K562 (cell line): ENCODE results near the gene EIF1. TPM values are rescaled to one million over a fixed set of nuclear protein-coding genes. Genes with fewer than 3 reads are reported as not detected.
A peak's percentile ranks its signal among the peaks of the same experiment; 100 is the strongest.

ENCODE experiments used
- FOXK2 ChIP-seq, 2 experiments: fragments of 450-650 bp; IDR thresholded peaks in 1 of 2; conservative IDR thresholded peaks in 1 of 2; 2 replicates each; pipeline ENCODE4 v1.6.1; 2016; ENCODE audit warnings: low read depth in 2 of 2, mild to moderate bottlenecking in 1 of 2
- MCM5 ChIP-seq: fragments of 450-650 bp; IDR thresholded peaks from 2 replicates; pipeline ENCODE4 v1.6.1; 2016; ENCODE audit warnings: low read depth
- NELFE ChIP-seq: IDR thresholded peaks from 2 replicates; pipeline ENCODE4 v1.6.1; 2011; ENCODE audit warnings: mild to moderate bottlenecking; ENCODE audit not compliant: insufficient read depth, insufficient read length
- SAP30 ChIP-seq: fragments of 200-600 bp; sonication (generic); IDR thresholded peaks from 2 replicates; pipeline ENCODE4 v1.6.1; 2012; ENCODE audit warnings: borderline replicate concordance, low read depth, mild to moderate bottlenecking, moderate library complexity, low read length, control low read depth, inconsistent platforms; ENCODE audit not compliant: insufficient read depth, poor library complexity, severe bottlenecking
- ZNF143 ChIP-seq: sonication (generic); formaldehyde crosslinking; IDR thresholded peaks from 2 replicates; pipeline ENCODE4 v1.9.0; 2022; ENCODE audit warnings: mild to moderate bottlenecking, missing genetic modification reagents
- ZNF212 ChIP-seq: fragments of 450-650 bp; formaldehyde crosslinking; IDR thresholded peaks from 2 replicates; pipeline ENCODE4 v1.4.0; 2020; ENCODE audit warnings: mild to moderate bottlenecking
- polyA plus RNA-seq, 8 experiments: library from polyadenylated mRNA; depleted of rRNA in 4 of 8; stranded (reverse) in 5 of 8; unstranded in 3 of 8; fragments of >200 nt; fragmentation: Nextera tagmentation in 2 of 8; fragmentation: Illumina TruSeq in 1 of 8; extraction: Ambion mirVana in 2 of 8; extraction: Trizol in 1 of 8; gene quantifications; 2 replicates each; pipeline versions ENCODE4 v1.2.1 to v1.2.3, GENCODE V29; 2011 to 2014; ENCODE audit warnings: inconsistent platforms in 1 of 8, missing spikeins in 1 of 8
- total RNA-seq, 7 experiments: library from RNA; depleted of rRNA in 6 of 7; stranded (reverse); fragments of >200 nt in 6 of 7; fragmentation: Illumina TruSeq in 2 of 7; extraction: Trizol in 2 of 7; gene quantifications; 2 replicates each; pipeline versions ENCODE4 v1.2.1 to v1.2.3, GENCODE V29; 2011 to 2021; ENCODE audit warnings: low replicate concordance in 1 of 7
- TF ChIP-seq, protein P1 (sequence below): fragments of 200-400 bp; formaldehyde crosslinking; IDR thresholded peaks from 2 replicates; pipeline ENCODE4 v1.6.1; 2017; ENCODE audit warnings: mild to moderate bottlenecking, low read depth, low read length, moderate library complexity
- TF ChIP-seq, protein P2 (sequence below): fragments of 200-600 bp; sonication (generic); IDR thresholded peaks from one replicate; pipeline ENCODE4 v1.6.1; 2012; ENCODE audit warnings: mild to moderate bottlenecking, low read depth, low read length, inconsistent platforms
- TF ChIP-seq, protein P3 (sequence below): sonication (generic); formaldehyde crosslinking; IDR thresholded peaks from 2 replicates; pipeline ENCODE4 v1.8.1; 2023; ENCODE audit warnings: mild to moderate bottlenecking, missing genetic modification reagents
- TF ChIP-seq, protein P4 (sequence below), 2 experiments: IDR thresholded peaks; 2 replicates each; pipeline ENCODE4 v1.6.1; 2011; ENCODE audit warnings: borderline replicate concordance in 1 of 2, control low read depth in 1 of 2, low read depth in 1 of 2, low read length in 1 of 2, mild to moderate bottlenecking in 1 of 2, mixed read lengths in 1 of 2, moderate library complexity in 1 of 2; ENCODE audit not compliant: insufficient read depth in 1 of 2, insufficient read length in 1 of 2, poor library complexity in 1 of 2, severe bottlenecking in 1 of 2; ENCODE audit errors: extremely low read depth in 1 of 2

The EIF1 gene
- total and polyA plus RNA-seq, 9 of the 15 experiments (the other 6 are each of a cell fraction or from before 2014, with no cell fraction given): 67.0 to 1,204 (median 320) TPM

DNA sequence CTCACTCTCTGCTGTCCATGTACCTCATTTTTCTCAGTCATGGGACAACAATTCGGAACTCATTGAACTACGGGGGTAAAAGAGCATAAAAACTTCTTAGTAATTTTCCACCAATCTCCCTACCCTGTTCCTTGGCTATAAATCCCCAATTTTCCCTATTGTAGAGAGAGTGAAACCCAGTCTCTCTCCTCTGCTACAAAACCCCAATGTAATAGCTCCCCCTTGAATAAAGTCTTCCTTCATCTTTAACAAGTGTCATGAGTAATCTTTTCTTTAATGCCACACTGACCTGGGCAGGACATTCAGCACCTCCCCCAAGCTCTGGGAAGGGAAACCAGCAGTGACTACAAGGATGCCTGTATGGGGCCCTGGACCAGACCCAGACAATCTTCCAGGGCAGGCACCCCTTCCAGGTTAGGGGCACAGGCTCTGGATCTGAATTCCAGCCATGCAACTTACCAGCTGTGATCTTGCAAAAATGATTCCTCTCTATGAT lies 10.2 kb upstream of the EIF1 start (continued):
- TF ChIP-seq, protein P1, sequence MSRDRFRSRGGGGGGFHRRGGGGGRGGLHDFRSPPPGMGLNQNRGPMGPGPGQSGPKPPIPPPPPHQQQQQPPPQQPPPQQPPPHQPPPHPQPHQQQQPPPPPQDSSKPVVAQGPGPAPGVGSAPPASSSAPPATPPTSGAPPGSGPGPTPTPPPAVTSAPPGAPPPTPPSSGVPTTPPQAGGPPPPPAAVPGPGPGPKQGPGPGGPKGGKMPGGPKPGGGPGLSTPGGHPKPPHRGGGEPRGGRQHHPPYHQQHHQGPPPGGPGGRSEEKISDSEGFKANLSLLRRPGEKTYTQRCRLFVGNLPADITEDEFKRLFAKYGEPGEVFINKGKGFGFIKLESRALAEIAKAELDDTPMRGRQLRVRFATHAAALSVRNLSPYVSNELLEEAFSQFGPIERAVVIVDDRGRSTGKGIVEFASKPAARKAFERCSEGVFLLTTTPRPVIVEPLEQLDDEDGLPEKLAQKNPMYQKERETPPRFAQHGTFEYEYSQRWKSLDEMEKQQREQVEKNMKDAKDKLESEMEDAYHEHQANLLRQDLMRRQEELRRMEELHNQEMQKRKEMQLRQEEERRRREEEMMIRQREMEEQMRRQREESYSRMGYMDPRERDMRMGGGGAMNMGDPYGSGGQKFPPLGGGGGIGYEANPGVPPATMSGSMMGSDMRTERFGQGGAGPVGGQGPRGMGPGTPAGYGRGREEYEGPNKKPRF: no peak
- TF ChIP-seq, protein P2, sequence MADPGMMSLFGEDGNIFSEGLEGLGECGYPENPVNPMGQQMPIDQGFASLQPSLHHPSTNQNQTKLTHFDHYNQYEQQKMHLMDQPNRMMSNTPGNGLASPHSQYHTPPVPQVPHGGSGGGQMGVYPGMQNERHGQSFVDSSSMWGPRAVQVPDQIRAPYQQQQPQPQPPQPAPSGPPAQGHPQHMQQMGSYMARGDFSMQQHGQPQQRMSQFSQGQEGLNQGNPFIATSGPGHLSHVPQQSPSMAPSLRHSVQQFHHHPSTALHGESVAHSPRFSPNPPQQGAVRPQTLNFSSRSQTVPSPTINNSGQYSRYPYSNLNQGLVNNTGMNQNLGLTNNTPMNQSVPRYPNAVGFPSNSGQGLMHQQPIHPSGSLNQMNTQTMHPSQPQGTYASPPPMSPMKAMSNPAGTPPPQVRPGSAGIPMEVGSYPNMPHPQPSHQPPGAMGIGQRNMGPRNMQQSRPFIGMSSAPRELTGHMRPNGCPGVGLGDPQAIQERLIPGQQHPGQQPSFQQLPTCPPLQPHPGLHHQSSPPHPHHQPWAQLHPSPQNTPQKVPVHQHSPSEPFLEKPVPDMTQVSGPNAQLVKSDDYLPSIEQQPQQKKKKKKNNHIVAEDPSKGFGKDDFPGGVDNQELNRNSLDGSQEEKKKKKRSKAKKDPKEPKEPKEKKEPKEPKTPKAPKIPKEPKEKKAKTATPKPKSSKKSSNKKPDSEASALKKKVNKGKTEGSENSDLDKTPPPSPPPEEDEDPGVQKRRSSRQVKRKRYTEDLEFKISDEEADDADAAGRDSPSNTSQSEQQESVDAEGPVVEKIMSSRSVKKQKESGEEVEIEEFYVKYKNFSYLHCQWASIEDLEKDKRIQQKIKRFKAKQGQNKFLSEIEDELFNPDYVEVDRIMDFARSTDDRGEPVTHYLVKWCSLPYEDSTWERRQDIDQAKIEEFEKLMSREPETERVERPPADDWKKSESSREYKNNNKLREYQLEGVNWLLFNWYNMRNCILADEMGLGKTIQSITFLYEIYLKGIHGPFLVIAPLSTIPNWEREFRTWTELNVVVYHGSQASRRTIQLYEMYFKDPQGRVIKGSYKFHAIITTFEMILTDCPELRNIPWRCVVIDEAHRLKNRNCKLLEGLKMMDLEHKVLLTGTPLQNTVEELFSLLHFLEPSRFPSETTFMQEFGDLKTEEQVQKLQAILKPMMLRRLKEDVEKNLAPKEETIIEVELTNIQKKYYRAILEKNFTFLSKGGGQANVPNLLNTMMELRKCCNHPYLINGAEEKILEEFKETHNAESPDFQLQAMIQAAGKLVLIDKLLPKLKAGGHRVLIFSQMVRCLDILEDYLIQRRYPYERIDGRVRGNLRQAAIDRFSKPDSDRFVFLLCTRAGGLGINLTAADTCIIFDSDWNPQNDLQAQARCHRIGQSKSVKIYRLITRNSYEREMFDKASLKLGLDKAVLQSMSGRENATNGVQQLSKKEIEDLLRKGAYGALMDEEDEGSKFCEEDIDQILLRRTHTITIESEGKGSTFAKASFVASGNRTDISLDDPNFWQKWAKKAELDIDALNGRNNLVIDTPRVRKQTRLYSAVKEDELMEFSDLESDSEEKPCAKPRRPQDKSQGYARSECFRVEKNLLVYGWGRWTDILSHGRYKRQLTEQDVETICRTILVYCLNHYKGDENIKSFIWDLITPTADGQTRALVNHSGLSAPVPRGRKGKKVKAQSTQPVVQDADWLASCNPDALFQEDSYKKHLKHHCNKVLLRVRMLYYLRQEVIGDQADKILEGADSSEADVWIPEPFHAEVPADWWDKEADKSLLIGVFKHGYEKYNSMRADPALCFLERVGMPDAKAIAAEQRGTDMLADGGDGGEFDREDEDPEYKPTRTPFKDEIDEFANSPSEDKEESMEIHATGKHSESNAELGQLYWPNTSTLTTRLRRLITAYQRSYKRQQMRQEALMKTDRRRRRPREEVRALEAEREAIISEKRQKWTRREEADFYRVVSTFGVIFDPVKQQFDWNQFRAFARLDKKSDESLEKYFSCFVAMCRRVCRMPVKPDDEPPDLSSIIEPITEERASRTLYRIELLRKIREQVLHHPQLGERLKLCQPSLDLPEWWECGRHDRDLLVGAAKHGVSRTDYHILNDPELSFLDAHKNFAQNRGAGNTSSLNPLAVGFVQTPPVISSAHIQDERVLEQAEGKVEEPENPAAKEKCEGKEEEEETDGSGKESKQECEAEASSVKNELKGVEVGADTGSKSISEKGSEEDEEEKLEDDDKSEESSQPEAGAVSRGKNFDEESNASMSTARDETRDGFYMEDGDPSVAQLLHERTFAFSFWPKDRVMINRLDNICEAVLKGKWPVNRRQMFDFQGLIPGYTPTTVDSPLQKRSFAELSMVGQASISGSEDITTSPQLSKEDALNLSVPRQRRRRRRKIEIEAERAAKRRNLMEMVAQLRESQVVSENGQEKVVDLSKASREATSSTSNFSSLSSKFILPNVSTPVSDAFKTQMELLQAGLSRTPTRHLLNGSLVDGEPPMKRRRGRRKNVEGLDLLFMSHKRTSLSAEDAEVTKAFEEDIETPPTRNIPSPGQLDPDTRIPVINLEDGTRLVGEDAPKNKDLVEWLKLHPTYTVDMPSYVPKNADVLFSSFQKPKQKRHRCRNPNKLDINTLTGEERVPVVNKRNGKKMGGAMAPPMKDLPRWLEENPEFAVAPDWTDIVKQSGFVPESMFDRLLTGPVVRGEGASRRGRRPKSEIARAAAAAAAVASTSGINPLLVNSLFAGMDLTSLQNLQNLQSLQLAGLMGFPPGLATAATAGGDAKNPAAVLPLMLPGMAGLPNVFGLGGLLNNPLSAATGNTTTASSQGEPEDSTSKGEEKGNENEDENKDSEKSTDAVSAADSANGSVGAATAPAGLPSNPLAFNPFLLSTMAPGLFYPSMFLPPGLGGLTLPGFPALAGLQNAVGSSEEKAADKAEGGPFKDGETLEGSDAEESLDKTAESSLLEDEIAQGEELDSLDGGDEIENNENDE: no peak
- peak; percentile 94 for TF ChIP-seq ZNF212 (CRISPR knock-in tag)
- TF ChIP-seq ZNF143: no peak
- TF ChIP-seq NELFE: peak; percentile 23
- TF ChIP-seq, protein P3, sequence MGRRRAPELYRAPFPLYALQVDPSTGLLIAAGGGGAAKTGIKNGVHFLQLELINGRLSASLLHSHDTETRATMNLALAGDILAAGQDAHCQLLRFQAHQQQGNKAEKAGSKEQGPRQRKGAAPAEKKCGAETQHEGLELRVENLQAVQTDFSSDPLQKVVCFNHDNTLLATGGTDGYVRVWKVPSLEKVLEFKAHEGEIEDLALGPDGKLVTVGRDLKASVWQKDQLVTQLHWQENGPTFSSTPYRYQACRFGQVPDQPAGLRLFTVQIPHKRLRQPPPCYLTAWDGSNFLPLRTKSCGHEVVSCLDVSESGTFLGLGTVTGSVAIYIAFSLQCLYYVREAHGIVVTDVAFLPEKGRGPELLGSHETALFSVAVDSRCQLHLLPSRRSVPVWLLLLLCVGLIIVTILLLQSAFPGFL (CRISPR knock-in tag): peak; percentile 64; the same call in 1 of the 2 replicates
- TF ChIP-seq MCM5: no peak
- TF ChIP-seq, protein P4, sequence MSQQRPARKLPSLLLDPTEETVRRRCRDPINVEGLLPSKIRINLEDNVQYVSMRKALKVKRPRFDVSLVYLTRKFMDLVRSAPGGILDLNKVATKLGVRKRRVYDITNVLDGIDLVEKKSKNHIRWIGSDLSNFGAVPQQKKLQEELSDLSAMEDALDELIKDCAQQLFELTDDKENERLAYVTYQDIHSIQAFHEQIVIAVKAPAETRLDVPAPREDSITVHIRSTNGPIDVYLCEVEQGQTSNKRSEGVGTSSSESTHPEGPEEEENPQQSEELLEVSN (IDR thresholded peaks at IDR 0.05; ENCODE audit: borderline replicate concordance in 1 of 2, extremely low read depth in 1 of 2, insufficient read depth in 1 of 2, insufficient read length in 1 of 2, low read depth in 1 of 2, low read length in 1 of 2, poor library complexity in 1 of 2, severe bottlenecking in 1 of 2): no peak
- TF ChIP-seq SAP30: no peak
- peak in 1 of 2 experiments; percentile 6; a peak in 1 of 4 replicates for TF ChIP-seq FOXK2 (conservative IDR thresholded peaks at IDR 0.05 in 1 of 2, IDR thresholded peaks at IDR 0.05 in 1 of 2; ENCODE audit: low read depth in 2 of 2)
